Astrocyte (in vitro differentiated cells and primary cell): Measurements from ENCODE around the gene PAFAH1B2.

Source experiments
- EZH2 ChIP-seq: IDR thresholded peaks from 2 replicates; pipeline ENCODE4 v1.6.1; 2012; ENCODE audit warnings: mild to moderate bottlenecking, low read length, inconsistent platforms; ENCODE audit not compliant: insufficient read depth
- TF ChIP-seq, protein P1 (sequence below): IDR thresholded peaks from 2 replicates; pipeline ENCODE4 v1.5.1; 2011; ENCODE audit warnings: low read depth, mild to moderate bottlenecking, inconsistent platforms, low read length, moderate library complexity; ENCODE audit not compliant: insufficient read depth

DNA sequence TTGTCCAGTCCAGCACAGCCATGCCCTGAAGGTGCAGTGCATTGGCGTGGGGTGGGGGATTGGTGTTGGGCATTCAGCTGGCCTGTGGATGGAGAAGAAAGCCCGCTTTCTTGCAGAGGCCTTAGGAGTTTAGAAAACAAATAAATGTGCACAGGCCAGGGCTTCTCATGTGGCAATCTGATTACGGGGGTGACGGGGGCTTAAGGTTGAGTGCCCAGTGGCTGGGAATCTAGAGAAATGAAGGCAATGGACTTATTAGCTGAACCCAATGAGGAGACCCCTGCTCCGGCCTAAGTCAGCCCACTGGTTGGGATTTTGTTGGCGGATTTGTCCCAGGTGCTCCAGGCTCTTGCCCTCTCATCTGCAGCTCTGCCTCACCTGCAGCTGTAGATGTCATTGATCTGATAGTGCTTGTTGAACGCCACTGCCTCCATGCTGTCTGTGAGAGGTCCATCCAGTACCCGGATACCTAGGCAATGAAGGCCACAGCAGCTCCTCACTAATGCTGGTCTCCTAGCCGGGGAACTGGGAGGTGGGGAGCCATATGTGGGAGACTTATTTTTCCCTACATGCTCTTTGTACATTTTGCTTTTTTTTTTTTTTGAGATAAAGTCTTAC lies 81.6 kb downstream of the PAFAH1B2 start:
- TF ChIP-seq, protein P1, sequence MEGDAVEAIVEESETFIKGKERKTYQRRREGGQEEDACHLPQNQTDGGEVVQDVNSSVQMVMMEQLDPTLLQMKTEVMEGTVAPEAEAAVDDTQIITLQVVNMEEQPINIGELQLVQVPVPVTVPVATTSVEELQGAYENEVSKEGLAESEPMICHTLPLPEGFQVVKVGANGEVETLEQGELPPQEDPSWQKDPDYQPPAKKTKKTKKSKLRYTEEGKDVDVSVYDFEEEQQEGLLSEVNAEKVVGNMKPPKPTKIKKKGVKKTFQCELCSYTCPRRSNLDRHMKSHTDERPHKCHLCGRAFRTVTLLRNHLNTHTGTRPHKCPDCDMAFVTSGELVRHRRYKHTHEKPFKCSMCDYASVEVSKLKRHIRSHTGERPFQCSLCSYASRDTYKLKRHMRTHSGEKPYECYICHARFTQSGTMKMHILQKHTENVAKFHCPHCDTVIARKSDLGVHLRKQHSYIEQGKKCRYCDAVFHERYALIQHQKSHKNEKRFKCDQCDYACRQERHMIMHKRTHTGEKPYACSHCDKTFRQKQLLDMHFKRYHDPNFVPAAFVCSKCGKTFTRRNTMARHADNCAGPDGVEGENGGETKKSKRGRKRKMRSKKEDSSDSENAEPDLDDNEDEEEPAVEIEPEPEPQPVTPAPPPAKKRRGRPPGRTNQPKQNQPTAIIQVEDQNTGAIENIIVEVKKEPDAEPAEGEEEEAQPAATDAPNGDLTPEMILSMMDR: no peak
- no peak for TF ChIP-seq EZH2
